HG03280 (cell line): ENCODE measurements around the gene ROBO3.

Experiments
- ATAC-seq: cut with Tn5 transposase; IDR thresholded peaks from one replicate; pipeline ENCODE4 v1.9.1; 2021; ENCODE audit warnings: mild to moderate bottlenecking, moderate library complexity; ENCODE audit not compliant: unreplicated experiment

ROBO3 gene

DNA sequence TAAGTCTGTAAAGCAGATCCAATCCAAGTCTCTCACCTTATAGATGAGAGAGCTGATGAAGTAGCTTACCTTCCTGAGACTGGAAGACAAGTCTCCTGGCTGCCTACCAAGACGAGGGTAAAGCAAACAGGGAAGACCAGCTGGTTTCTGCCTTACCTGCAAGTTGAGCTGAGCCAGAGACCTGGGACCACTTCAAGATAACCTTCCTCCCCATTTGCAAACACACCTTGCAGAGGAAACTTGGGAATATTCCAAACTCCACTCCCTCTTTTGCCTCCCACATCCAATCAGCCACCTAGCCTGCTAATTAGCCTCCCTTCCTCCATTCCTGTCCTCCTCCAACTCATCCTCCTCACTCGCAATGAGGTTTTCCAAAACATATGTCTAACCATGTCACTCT lies 23.4 kb upstream of the ROBO3 start:
- no peak for ATAC-seq

- no peak for ATAC-seq
These were observed 22.9 kb upstream of the ROBO3 start for GRCh38 chr11:124842305-124842704.

DNA sequence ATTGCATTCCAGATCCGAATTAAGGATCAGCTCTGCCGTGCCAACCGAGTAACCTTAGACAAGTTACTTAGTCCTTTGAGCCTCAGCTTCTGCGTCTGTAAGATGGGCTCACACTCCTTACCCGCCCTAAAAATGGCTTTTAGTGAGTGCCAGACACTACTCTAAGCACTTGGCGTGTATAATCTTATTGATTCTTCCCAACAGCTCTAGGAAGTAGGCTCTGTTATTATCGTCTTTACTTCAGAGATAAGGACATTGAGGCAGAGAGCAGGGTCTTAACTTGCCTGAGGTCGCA lies 21.7 kb upstream of the ROBO3 start:
- ATAC-seq, result no peak

DNA sequence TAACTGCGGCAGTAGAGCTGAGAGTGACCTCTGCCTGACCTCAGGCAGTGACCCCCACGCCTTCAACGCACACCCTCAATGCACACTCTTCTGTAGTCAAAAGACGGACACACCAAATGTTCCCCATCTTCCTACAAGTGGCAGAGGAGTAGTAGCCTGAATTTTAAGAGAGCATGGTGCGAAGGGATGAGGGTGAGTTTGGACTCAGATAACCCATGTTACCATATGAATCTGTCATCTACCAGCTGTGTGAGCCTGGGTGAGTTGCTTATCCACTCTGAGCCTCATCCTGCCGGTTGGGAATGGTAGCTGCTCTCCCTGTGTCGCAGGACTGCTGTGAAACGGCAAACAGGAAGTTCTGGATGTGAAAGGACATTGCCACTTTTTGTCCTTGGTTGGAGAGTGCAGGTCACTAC lies 20.6 kb upstream of the ROBO3 start:
- ATAC-seq, result no peak

DNA sequence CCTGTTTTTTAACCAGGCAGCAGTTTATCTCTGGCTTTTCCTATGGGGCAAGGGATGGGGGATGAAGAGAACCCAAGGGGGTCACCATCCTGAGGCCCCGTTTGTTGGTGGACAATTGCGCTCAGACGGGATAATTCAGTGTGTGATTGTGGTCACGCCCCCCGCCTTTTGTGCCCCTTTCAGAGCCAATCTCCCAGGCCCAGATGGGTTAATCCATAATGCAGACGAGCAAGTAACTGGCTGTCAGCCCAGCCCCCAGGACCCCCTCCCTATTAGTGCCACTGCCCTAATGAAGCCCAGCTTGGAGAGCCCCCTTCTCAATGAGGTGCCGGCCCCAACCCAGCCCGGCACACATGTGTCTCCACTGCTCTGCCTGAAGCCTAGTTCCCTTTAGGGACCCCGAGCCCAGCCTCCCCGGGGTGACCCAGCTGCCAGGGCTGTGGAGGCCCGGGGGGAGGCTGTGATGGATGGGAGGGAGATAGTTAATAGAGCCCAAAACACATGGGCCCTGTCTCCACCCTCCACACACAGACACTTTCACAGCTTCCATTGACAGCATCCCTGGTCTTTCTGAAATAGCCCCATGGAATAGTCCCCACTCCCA lies 19.1 kb upstream of the ROBO3 start:
- ATAC-seq, result no peak

- no peak for ATAC-seq
These were observed 6.1 kb upstream of the ROBO3 start for GRCh38 chr11:124859171-124859570.

- no peak for ATAC-seq
These were observed 3.6 kb upstream of the ROBO3 start for GRCh38 chr11:124861670-124862069.

- ATAC-seq, result no peak
These were observed 2.0 kb upstream of the ROBO3 start for GRCh38 chr11:124863137-124863825.

- no peak for ATAC-seq
These were observed 1.4 kb upstream of the ROBO3 start for GRCh38 chr11:124863826-124864165.

DNA sequence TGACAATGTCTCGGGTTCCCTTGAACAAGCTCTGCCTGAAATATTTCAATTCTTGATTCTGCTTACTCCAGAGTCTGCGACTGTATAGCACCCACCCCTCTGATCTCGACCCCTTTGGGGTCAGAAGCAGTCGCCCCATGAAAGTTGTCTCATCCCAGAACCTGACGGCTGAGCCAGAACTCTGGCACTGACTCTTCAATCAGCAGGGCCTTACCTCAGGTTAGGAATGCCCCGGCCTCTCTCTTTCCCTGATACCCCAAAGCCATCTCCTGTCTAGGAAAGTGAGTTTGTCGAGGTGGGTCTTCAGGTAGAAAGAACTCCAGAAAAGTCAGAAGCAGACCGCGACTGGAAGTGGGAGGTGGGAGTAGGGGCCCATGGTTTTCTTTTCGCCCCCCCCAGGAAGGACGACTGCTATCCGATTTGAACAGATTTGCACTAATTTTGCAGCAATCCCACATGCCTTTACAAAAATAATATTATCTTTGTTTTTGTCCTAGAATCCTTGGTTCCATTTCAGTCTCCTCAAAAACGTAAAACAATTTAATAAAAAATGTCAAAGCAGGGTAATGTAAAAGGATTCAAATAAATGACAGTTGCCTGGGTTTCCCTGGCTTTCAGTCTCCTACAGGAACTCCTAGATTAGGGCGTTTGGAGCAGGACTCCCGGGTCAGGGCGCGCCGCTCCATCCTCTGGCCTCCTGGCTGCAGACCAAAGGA lies 898 bp upstream of the ROBO3 start:
- no peak for ATAC-seq

GRCh38 chr11:124864892-124865180 lies 396 bp upstream of the ROBO3 start:
- ATAC-seq, result no peak

- no peak for ATAC-seq
These were observed 945 bp downstream of the ROBO3 start for GRCh38 chr11:124865902-124866851.

- no peak for ATAC-seq
These were observed 2.5 kb downstream of the ROBO3 start for GRCh38 chr11:124867700-124868099.

GRCh38 chr11:124868331-124869274 lies 3.4 kb downstream of the ROBO3 start:
- no peak for ATAC-seq

DNA sequence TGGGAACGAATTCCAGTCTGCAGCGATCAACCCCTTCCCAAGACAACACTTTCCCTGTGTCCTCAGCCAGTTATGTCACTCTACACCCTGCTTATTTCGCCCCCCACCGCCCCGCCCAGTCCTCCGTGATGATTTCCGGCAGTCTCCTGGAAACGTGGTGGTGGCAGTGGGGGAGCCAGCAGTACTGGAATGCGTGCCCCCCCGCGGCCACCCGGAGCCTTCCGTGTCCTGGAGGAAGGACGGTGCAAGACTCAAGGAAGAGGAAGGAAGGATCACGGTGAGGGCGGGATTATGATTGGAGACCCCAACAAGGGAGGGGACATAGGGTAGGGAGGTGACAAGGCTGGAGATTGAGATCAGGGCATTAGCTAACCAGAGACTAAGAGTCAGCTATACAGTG lies 4.1 kb downstream of the ROBO3 start:
- ATAC-seq, result no peak

DNA sequence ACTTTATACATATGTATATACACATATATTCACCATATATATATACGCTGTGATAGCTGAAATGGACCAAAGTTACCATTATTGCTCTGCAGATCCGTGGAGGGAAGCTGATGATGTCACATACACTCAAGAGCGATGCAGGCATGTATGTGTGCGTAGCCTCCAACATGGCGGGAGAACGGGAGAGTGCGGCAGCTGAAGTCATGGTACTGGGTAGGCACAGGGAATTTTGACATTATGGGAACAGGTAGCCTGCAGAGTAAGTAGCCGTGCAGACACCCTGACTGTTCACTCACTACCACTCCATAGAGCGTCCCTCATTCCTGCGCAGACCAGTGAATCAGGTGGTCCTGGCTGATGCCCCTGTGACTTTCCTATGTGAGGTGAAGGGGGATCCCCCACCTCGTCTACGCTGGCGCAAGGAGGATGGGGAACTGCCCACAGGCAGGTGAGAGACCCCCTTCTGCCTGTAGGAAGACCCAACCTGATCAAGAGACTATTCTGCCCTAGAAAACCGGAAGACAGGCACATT lies 4.7 kb downstream of the ROBO3 start:
- ATAC-seq, result no peak

GRCh38 chr11:124870430-124870829 lies 5.2 kb downstream of the ROBO3 start:
- no peak for ATAC-seq

DNA sequence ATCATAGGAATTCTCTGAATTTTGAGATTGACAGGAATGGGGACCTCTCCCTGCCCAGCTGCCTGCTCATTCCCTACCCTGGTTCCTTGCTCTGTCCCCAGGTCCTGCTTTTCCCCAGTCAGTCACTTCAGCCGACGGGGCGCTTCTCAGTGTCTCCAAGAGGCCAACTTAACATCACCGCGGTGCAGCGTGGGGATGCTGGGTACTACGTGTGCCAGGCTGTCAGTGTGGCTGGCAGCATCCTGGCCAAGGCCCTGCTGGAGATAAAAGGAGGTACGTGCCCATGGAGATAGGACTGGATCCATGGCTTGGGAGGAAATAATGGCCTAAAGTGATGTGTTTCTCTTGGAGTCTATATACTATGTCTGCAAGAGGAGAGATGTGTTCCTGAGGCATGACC lies 7.0 kb downstream of the ROBO3 start:
- no peak for ATAC-seq

DNA sequence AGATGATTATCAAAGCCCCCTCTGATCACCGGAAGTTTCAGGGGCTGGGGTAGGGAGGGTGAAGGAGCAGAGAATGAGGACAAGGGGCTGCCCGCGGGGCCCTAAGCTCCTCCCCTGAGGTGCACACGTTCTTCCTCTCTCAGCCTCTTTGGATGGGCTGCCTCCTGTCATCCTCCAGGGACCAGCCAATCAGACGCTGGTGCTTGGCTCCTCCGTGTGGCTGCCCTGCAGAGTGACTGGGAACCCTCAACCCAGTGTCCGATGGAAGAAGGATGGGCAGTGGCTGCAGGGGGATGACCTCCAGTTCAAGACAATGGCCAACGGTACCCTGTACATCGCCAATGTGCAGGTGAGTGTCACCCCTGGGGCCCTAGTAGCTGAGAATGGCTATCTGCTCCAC lies 7.5 kb downstream of the ROBO3 start:
- ATAC-seq, result no peak

GRCh38 chr11:124873951-124874350 lies 8.7 kb downstream of the ROBO3 start:
- ATAC-seq, result no peak
